Astrocyte of the hippocampus (primary cell): ENCODE measurements around the gene IFITM5.
"Not testable (repeated sequence)": the region's sequence is repeated elsewhere in the genome, so short reads cannot be mapped to it uniquely, and the experiment has no call there.

Experiments used
- DNase-seq: peaks from one replicate; pipeline ENCODE4 v3.0.0; 2011; ENCODE audit warnings: low read depth, low spot score

The IFITM5 gene

DNA sequence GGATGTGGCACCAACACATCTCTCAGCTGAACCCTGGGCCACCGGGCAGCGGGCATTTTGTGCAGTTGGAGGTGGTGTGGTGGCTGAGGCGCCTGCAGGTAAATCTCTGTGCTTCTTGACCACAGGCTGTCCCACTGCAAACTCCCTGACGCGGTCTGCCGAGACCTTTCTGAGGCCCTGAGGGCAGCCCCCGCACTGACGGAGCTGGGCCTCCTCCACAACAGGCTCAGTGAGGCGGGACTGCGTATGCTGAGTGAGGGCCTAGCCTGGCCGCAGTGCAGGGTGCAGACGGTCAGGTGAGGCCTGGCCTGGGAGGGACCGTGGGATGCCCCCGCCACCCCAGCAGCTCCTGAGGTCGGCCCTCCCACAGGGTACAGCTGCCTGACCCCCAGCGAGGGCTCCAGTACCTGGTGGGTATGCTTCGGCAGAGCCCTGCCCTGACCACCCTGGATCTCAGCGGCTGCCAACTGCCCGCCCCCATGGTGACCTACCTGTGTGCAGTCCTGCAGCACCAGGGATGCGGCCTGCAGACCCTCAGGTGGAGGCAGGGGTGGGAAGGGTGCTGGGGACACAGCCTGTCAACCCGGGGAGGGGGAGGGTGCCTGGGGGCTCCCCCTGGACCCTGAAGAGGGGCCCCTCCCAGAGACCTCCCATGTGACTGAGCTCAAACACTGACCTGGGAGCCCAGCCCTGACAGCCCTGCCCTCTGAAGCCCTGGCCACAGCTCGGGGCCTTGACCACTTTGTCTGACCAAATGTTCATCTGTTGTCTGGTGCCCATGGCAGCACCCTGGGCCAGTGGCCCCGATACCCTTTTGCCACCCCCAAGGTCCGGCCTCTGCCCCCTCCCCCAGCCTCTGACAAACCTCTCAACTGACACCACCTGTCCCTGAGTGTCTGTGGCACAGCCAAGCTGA, 15.0 kb downstream of the IFITM5 start:
- no peak for DNase-seq

DNA sequence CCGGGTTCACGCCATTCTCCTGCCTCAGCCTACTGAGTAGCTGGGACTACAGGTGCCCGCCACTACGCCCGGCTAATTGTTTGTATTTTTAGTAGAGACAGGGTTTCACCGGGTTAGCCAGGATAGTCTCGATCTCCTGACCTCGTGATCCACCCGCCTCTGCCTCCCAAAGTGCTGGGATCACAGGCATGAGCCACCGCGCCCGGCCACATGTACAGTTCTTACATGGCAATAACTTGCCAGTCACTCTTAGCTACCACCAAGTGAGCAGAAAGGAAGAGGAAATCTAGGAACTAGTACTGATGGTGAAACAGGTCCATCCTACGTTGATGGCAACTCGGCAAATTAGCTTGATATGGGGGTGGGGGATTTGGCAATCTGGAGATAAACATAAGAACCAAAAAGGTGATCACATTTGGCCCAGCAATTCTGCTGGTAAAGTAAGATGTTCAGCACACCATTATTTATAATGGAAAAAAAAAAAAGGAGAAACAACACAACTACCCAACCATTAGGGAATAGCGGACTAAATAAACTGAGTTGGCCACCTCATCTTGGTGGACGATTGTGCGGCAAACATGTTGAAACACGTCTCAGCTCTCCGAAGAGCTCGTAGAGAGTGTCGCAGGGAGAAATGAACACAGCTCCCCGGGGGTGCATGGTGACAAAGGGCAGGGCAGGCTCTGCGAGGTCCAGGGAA, 15.8 kb downstream of the IFITM5 start:
- no peak for DNase-seq

DNA sequence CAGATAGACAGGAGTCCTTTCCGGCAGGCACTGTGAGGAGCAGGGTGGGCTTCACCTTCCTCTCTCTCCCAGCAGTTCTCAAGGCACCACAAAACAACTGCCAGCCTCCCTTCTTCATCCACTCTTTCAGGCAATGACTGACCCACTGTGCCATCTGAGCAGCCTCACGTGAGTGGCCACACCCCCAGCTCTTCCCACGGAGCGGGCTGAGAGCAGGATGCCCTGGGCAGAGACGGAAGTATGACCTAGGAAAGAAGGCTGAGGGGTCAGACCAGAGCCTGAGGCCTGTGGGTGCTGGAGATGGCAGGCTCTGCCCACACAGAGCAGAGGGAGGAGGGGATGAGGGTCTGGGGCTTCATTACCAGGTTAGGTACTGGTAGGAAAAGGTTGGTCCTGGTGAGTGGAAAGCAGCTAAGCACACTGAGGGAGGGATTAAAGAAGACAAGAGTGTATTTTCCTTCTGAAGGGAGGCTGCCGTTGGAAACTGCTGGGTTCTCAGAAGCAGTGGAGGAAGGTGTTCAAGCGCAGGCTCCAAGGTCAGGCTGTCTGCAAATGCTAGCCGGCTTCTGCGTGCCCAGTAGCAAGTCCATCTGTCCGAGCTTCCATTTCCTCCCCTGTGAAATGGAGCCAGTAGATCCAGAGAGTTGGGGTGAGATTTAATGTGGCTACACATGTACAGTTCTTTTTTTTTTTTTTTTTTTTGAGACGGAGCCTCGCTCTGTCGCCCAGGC, 16.5 kb downstream of the IFITM5 start:
- no peak for DNase-seq

DNA sequence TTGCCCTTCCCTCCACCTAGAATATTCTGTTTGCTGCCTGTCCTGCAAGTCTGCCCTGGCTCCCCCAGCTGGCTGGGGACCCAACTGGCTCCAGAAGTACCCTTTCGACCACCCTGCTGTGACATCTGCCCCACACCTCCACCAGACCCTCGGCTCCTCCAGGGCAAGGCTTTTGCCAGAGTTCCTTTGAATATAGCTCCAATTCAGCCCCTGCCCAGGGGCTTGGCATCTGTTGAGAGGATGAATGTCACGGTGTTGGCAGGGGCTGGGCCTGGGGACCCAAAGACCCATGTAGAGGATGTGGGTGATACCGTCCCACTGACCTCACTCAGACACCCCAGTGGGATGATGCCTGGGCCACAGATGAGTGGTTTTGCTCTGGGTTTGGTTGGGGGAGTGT, 17.2 kb downstream of the IFITM5 start:
- DNase-seq: no peak

DNA sequence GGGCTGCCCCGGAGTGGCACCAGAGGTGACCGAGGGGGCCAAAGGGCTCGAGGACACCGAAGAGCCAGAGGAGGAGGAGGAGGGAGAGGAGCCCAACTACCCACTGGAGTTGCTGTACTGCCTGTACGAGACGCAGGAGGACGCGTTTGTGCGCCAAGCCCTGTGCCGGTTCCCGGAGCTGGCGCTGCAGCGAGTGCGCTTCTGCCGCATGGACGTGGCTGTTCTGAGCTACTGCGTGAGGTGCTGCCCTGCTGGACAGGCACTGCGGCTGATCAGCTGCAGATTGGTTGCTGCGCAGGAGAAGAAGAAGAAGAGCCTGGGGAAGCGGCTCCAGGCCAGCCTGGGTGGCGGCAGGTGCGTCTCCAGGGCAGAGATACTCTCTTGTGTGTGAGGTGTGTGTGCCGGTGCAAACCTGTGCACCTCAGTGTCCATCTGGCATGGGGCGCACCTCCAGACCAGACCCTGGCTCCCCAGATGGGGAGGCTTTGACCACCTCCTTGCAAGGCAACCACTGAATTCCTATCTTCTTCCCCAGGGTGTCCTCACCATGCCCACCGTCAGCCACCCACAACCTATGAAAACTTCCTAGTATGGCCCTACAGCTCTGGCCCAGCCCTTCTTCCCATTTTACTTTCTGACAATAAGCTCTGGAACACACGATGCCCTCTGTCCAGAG, 17.7 kb downstream of the IFITM5 start:
- DNase-seq: no peak

DNA sequence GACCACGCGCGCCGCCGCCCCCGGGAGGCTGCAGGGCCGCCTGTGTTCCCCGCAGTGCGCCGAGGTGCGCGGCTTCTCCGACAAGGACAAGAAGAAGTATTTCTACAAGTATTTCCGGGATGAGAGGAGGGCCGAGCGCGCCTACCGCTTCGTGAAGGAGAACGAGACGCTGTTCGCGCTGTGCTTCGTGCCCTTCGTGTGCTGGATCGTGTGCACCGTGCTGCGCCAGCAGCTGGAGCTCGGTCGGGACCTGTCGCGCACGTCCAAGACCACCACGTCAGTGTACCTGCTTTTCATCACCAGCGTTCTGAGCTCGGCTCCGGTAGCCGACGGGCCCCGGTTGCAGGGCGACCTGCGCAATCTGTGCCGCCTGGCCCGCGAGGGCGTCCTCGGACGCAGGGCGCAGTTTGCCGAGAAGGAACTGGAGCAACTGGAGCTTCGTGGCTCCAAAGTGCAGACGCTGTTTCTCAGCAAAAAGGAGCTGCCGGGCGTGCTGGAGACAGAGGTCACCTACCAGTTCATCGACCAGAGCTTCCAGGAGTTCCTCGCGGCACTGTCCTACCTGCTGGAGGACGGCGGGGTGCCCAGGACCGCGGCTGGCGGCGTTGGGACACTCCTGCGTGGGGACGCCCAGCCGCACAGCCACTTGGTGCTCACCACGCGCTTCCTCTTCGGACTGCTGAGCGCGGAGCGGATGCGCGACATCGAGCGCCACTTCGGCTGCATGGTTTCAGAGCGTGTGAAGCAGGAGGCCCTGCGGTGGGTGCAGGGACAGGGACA, 18.4 kb downstream of the IFITM5 start:
- no peak for DNase-seq

DNA sequence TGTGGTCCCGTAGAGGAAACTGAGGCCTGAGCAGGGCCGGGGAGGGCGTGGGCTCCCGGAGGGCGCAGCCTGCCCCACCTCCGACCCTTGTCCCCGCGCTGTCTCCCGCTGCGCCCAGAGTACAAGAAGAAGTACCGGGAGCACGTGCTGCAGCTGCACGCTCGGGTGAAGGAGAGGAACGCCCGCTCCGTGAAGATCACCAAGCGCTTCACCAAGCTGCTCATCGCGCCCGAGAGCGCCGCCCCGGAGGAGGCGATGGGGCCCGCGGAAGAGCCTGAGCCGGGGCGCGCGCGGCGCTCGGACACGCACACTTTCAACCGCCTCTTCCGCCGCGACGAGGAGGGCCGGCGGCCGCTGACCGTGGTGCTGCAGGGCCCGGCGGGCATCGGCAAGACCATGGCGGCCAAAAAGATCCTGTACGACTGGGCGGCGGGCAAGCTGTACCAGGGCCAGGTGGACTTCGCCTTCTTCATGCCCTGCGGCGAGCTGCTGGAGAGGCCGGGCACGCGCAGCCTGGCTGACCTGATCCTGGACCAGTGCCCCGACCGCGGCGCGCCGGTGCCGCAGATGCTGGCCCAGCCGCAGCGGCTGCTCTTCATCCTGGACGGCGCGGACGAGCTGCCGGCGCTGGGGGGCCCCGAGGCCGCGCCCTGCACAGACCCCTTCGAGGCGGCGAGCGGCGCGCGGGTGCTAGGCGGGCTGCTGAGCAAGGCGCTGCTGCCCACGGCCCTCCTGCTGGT, 19.2 kb downstream of the IFITM5 start:
- DNase-seq: peak; percentile 71

DNA sequence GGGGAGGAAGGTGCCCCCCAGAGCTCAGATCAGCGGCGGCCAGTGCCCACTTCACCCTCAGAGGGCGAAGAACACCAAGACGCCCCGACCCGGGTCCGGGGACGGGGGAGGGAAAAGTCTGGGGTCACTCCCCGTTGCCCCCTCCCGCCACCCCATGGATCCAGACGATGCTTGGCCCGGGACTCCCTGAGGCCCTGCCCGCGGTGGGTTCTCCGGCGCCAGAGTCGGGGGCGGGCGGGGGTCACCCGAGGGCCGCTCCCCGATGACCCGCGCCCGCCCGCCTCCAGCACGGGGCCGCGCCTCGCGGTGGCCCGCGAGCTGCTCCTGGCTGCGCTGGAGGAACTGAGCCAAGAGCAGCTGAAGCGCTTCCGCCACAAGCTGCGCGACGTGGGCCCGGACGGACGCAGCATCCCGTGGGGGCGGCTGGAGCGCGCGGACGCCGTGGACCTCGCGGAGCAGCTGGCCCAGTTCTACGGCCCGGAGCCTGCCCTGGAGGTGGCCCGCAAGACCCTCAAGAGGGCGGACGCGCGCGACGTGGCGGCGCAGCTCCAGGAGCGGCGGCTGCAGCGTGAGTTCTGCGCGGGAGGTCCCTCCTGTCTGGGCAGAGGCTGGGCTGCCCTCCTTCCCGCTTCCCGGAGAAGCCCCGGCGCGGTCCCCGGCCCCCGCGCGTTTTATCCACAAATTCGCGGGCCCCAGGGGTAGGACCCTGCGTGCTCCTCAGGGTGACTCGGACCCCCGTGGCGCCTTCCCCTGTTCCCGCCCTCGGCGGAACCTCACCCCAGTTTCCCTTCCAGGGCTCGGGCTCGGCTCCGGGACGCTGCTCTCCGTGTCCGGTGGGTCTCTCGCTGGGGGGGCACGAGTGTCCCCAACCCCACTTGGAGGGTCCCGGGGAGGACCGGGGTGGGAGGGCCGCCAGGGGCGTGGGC, 20.0 kb downstream of the IFITM5 start:
- no peak for DNase-seq

DNA sequence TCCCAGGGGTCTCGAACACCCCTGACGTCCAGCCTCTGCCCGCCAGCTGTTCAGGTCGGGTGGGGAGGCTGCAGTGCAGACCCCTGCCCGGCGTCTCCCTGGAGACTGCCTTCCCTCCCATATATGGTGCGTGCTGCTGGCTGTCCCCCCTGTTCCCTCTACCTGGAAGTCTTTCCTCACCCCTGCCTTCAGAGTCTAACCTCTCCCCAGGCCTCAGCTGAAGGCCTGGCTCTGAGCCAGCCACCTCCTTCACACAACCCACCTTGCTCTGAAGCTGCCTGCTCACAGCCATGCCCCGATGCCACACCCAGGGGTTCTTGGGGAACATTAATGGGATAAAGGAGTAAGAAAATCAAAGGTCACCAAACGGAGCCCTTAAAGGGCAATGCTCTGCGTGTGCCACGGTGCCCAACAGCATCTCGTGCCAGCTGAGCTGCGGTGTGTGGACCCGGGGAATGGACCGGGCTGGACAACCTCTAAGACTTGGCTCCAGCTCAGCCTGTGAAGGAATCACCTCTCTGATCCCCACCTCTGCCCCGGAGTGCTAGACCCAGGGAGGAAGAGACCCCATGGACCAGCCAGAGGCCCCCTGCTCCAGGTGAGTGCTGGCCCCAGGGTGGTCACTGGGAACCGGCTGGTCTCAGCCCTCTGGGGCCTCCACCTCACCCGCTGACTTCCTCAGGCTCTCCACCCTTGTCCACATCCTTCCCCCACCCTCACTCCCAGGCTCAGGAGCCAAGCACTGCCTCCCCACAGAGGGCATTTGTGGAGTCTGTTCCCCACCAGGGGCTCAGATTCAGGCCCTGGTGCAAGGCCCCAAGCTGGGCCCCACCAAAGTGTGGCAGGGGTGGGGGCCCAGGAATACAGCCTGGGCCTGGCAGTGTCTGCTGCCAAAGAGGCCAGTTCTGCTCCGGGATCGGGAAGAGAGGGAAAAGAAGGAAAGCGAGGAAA, 21.1 kb downstream of the IFITM5 start, which contains the start of gene NLRP6:
Gene NLRP6, plus strand, starts transcription at position 407 of the 951 bp plus-strand sequence. Its CDS starts 163 bp downstream, at position 570.
- DNase-seq: no peak

DNA sequence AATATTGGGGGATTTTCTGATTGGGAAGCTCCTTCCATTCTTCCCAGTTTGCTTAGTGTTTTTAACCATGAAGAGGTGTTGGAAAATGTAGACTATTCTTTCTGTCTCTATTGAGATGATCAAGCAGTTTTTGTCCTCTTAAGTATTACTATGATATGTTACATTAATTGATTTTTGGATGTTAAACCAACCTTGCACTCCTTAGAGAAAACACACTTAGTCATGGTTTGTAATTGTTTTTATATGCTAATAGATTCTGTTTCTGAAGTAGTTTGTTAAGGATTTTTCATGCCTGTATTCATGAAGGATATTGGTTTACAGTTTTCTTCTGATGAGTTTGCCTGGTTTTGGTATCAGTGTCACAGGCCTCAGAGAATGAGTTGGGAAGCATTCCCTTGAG, 23.1 kb downstream of the IFITM5 start:
- no peak for DNase-seq

DNA sequence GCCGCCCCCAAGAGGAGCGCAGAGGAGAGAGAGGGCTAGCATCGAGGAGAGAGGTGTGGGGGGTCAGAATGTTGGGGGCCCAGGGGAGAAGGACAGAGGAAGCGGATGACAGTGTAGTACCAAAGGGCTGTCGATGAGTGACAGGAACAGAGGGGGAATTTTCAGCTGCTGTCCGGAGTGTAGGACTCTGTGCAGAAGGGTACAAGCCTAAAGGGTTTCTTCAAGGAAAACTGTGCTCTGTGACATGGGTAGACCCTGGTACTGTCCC, 26.5 kb downstream of the IFITM5 start:
- DNase-seq: no peak

DNA sequence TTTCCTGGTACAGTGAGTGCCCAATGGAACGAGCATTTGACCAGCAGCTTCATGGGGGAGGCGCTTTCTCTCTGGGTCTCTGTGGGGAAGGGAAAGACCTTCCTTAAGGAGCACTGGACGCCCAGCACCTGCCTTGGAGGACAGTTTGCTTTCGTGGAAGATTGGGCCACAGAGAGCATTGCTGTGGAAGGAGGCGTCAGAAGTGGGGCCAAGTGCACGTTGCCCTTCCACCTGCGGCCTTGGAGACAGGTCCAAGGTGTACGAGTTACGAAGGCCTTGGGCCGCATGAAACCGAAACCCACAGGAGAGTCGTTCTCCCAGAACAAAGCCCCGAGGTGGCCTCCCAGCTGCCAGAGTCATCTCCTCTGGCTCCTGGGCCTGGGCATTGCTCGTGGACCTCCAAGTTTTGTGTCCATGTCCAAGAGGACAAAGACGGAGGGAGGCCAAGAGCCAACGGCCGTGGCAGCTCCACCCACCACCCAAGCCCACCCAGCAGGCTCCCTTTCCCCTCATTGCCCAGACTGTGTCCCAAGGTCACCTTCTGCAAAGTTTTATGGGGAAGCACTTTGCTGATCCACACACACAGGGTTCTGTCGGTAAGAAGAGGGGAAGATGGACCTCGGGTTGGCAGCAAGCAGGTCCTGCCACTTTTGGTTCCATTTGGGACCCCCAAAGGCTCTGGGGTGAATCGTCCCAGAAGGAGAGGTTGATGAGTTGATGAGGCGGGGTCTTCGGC, 27.0 kb downstream of the IFITM5 start:
- no peak for DNase-seq

DNA sequence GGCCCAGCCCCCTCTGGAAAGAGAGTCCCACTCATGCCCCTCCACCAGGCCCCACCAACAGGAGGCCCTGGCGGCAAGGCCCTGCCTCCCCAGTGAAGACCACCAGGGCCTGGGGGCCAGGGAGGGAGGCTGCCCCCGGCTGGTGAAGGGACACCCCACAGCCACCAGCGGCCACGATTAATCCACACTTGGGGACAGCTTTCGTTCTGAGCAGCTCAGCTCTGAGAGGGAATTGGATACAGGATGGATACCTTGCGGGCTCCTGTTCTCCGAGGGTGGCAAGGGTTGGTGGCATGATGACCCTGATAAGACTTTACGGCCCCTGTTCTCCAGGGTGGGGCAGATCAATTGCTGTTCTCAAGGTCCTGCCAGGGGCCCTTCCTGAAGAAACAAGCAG, 28.0 kb downstream of the IFITM5 start:
- no peak for DNase-seq

DNA sequence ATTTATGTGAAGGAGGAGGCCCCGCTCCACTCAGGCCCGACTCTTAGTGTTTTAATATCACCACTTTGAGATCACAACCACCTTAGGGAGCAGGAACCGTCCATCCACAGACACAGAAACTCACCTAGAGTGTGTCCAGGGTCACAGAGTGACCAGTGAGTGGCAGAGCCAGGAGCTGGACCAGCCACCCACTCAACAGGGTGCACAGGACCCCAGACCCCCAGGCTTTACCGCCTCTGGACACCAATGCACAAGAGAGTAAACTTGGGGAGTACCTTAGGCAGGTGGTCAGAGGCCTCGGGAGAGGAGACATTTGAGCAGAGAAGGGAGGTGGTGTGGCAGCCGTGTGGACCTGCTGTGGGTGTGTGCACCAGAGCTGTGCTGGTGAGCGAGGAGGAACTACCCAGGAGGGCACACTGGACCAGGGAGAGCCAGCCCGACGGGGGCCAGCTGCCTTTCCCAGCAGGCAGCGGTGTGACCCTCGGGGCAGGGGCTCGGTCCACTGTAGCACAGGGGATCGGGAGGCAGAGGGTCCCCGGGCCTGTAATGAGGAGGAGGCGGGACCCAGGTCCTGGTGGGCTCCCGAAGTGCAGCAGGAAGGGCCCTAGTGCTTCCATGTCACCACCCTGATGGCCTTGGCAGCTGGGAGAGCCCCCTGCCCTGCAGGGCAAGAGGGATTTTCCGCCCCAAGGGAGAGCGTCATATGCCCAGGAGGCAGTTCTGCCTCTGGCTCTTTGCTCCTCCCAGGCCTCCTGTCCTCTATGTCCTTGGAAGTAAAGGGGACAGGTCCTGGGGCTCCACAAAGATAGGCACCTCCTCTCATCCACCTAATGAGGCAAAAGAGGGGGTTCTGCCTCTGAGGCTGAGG, 28.6 kb downstream of the IFITM5 start:
- no peak for DNase-seq

DNA sequence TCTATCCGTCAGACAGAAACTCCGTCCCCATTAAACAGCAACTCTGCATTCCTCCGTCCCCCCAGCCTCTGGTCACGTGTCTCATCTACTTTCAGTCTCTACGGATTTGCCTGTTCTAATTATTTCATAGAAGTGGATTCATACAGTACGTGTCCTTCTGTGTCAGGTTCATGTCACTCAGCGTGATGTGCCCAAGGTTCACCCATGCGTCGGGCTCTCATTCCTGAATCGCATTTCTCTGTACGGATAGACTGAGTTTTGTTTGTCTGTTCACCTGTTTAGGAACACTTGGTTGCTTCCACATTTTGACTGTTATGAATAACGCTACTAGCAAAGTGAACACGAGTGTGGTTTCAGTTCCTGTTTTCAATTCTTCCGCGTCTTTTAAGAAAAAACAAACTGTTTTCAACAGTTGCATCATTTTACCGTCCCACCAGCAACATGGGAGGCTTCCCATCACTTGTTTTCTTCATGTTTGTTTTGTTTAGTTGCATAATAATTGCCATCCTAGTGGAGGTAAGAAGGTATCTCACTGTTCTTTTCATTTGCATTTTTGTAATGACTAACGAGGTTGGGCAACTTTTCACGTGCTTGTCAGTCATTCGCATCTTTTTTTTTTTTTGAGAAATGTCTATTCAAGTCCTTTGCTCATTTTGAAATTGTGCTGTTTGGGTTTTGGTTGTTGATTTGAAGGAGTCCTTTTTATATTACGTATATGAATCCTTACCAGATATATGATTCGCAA, 30.0 kb downstream of the IFITM5 start:
- no peak for DNase-seq

DNA sequence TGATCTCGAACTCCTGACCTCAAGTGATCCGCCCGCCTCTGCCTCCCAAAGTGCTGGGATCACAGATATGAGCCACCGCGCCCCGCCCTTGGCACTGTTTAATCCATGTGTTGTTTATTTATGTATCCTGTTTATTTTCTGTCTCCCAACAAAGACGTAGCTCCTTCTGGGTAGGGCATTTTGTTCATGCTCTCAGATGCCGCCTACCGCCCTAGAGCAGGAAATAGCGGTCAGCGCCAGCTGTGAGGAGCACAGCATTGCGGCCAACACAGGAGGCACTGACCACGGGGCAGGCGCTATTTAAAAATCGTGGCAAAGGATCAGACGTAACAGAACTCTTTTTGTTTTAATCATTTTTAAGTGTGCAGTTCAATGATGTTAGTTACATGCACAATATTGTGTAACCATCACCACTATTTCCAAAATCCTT, 30.6 kb downstream of the IFITM5 start:
- not testable (repeated sequence) for DNase-seq
